Measurements from ENCODE around the gene LMAN2L.

Gene LMAN2L

GRCh38 chr2:96690306-96691021 is 49.4 kb downstream of the LMAN2L start:
- Histone ChIP-seq H3K4me1 (ENCODE audit: insufficient read depth, low read length, severe bottlenecking) (no peaks in the 10 kb centered on the region), H3K4me2 (ENCODE audit: low read length) (no peak overlapping the region), H2AFZ (ENCODE audit: low read length) (no peak overlapping the region), H3K27me3 (ENCODE audit: insufficient read depth, low read length) (no peaks in the 10 kb centered on the region; the same call in 1 of the 2 replicates), H3K9ac (ENCODE audit: low read length) (no peak overlapping the region), H4K20me1 (ENCODE audit: insufficient read depth, low read length) (no peaks in the 10 kb centered on the region), H3K9me3 (ENCODE audit: low read length) (no peaks in the 10 kb centered on the region), H3K79me2 (ENCODE audit: insufficient read depth, low read length) (no peaks in the 10 kb centered on the region), H3K9me2 (ENCODE audit: low read depth, low read length) (no peaks in the 10 kb centered on the region), H3K27ac (ENCODE audit: low read depth, low read length, poor library complexity, severe bottlenecking) (no peak overlapping the region), H3F3A (ENCODE audit: insufficient read depth, low read length) (no peaks in the 10 kb centered on the region), H3K36me3 (ENCODE audit: insufficient read depth, low read length) (no peaks in the 10 kb centered on the region), H3K4me3 (ENCODE audit: low read depth, low read length, poor library complexity, severe bottlenecking) (no peak overlapping the region)
- no peak for TF ChIP-seq EZH2 (IDR thresholded peaks at IDR 0.05; ENCODE audit: borderline replicate concordance, low read length)
- no peak for TF ChIP-seq CTCF (IDR thresholded peaks at IDR 0.05; ENCODE audit: low read length)

GRCh38 chr2:96689431-96689991 is 50.4 kb downstream of the LMAN2L start:
- Histone ChIP-seq H3K4me2 (ENCODE audit: low read length) (no peak overlapping the region), H3K27ac (ENCODE audit: low read depth, low read length, poor library complexity, severe bottlenecking) (no peak overlapping the region), H3K36me3 (ENCODE audit: insufficient read depth, low read length) (no peaks in the 10 kb centered on the region), H3K79me2 (ENCODE audit: insufficient read depth, low read length) (no peaks in the 10 kb centered on the region), H4K20me1 (ENCODE audit: insufficient read depth, low read length) (no peaks in the 10 kb centered on the region), H3K9me3 (ENCODE audit: low read length) (no peaks in the 10 kb centered on the region), H3K9me2 (ENCODE audit: low read depth, low read length) (no peaks in the 10 kb centered on the region), H3K4me3 (ENCODE audit: low read depth, low read length, poor library complexity, severe bottlenecking) (no peak overlapping the region), H3F3A (ENCODE audit: insufficient read depth, low read length) (no peaks in the 10 kb centered on the region), H3K4me1 (ENCODE audit: insufficient read depth, low read length, severe bottlenecking) (no peaks in the 10 kb centered on the region), H2AFZ (ENCODE audit: low read length) (no peak overlapping the region), H3K9ac (ENCODE audit: low read length) (no peak overlapping the region), H3K27me3 (ENCODE audit: insufficient read depth, low read length) (no peaks in the 10 kb centered on the region; the same call in 1 of the 2 replicates)
- TF ChIP-seq CTCF (IDR thresholded peaks at IDR 0.05; ENCODE audit: low read length) = no peak

GRCh38 chr2:96688649-96689430 is 51.0 kb downstream of the LMAN2L start:
- Histone ChIP-seq H3K36me3 (ENCODE audit: insufficient read depth, low read length) (no peaks in the 10 kb centered on the region), H3K9me3 (ENCODE audit: low read length) (no peaks in the 10 kb centered on the region), H3F3A (ENCODE audit: insufficient read depth, low read length) (no peaks in the 10 kb centered on the region), H3K79me2 (ENCODE audit: insufficient read depth, low read length) (no peaks in the 10 kb centered on the region), H3K4me1 (ENCODE audit: insufficient read depth, low read length, severe bottlenecking) (no peaks in the 10 kb centered on the region), H3K4me3 (ENCODE audit: low read depth, low read length, poor library complexity, severe bottlenecking) (no peak overlapping the region), H2AFZ (ENCODE audit: low read length) (no peak overlapping the region), H3K27ac (ENCODE audit: low read depth, low read length, poor library complexity, severe bottlenecking) (no peak overlapping the region), H3K9ac (ENCODE audit: low read length) (no peak overlapping the region), H4K20me1 (ENCODE audit: insufficient read depth, low read length) (no peaks in the 10 kb centered on the region), H3K9me2 (ENCODE audit: low read depth, low read length) (no peaks in the 10 kb centered on the region), H3K4me2 (ENCODE audit: low read length) (no peak overlapping the region), H3K27me3 (ENCODE audit: insufficient read depth, low read length) (no peaks in the 10 kb centered on the region; the same call in 1 of the 2 replicates)
- TF ChIP-seq CTCF (IDR thresholded peaks at IDR 0.05; ENCODE audit: low read length) (no peak), EZH2 (IDR thresholded peaks at IDR 0.05; ENCODE audit: borderline replicate concordance, low read length) (no peak)
